Stomach (tissue), 9 donors: ENCODE data around the gene MYO3B. TPM values are rescaled to one million over a fixed set of nuclear protein-coding genes. Genes with fewer than 3 reads are reported as not detected.
A peak's percentile ranks its signal among the peaks of the same experiment; 100 is the strongest.

Experiments used
- DNase-seq, 2 donors: peaks; one replicate each; pipeline versions ENCODE4 v3.0.0 to v3.0.0-alpha.2; 2013 to 2019
- H3K27ac ChIP-seq, 5 donors: fragments of 200-600 bp in 4 of 5; sonication (generic) in 4 of 5; one replicate each; pipeline ENCODE4 v1.5.1; 2013 to 2019; ENCODE audit warnings: mild to moderate bottlenecking in 1 of 5, moderate library complexity in 1 of 5
- H3K27me3 ChIP-seq, 3 donors: fragments of 200-600 bp; sonication (generic); one replicate each; pipeline ENCODE4 v1.5.1; 2017 to 2019; ENCODE audit warnings: mixed run types in 1 of 3
- H3K36me3 ChIP-seq, 4 donors: fragments of 200-600 bp; sonication (generic); 1 replicate in 3 of 4; 2 replicates in 1 of 4; pipeline ENCODE4 v1.5.1; 2016 to 2019
- H3K4me1 ChIP-seq, 4 donors: fragments of 200-600 bp; sonication (generic); one replicate each; pipeline ENCODE4 v1.5.1; 2016 to 2019
- H3K4me3 ChIP-seq, 4 donors: fragments of 200-600 bp; sonication (generic) in 3 of 4; one replicate each; pipeline ENCODE4 v1.5.1; 2016 to 2019; ENCODE audit warnings: mild to moderate bottlenecking in 1 of 4
- H3K9me3 ChIP-seq, 4 donors: fragments of 200-600 bp; sonication (generic); one replicate each; pipeline ENCODE4 v1.5.1; 2016 to 2019
- EP300 ChIP-seq: sonication (generic); formaldehyde crosslinking; IDR thresholded peaks from one replicate; pipeline ENCODE4 v1.6.1; 2017; ENCODE audit warnings: antibody characterized with exemption
- POLR2A ChIP-seq, 4 donors: fragments of 450-650 bp; IDR thresholded peaks; one replicate each; pipeline ENCODE4 v1.6.1; 2016; ENCODE audit warnings: antibody characterized with exemption in 4 of 4, control low read depth in 2 of 4, mild to moderate bottlenecking in 1 of 4, moderate library complexity in 1 of 4
- POLR2AphosphoS5 ChIP-seq, 3 donors: sonication (generic); formaldehyde crosslinking; IDR thresholded peaks; one replicate each; pipeline ENCODE4 v1.6.1; 2016; ENCODE audit warnings: antibody characterized with exemption in 3 of 3
- WGBS, 5 donors: extraction: QIAGEN DNeasy Blood & Tissue Kit in 3 of 5; methylation state at CpG; one replicate each; pipeline versions ENCODE4 v1.1.5 to v1.1.7; 2013 to 2018; 5-methylcytosine and 5-hydroxymethylcytosine counted together
- intact Hi-C: fragments of 100-400 bp; cut with DNase I; formaldehyde crosslinking; loops from one replicate; pipeline ENCODE4 v1.15.1; 2023; ENCODE audit warnings: low total_unique reads
- polyA plus RNA-seq, 3 donors: library from polyadenylated mRNA; stranded (reverse); fragments of 200-250 nt; gene quantifications; one replicate each; pipeline ENCODE4 v1.2.3, GENCODE V29; 2013
- total RNA-seq, 5 donors: library from RNA; depleted of rRNA; stranded (reverse); fragments of >200 nt; gene quantifications; one replicate each; pipeline versions ENCODE4 v1.1.0 to v1.2.3, GENCODE V29; 2014 to 2016
- TF ChIP-seq, protein P1 (sequence below), 7 experiments: fragments of 450-650 bp in 4 of 7; fragments of 200-600 bp in 3 of 7; sonication (generic) in 3 of 7; IDR thresholded peaks; one replicate each; pipeline ENCODE4 v1.5.1; 2016 to 2019; ENCODE audit warnings: antibody characterized with exemption in 7 of 7, control low read depth in 2 of 7, mild to moderate bottlenecking in 1 of 7
- donor health status: healthy with polysubstance abuse.
- donor health status: Bipolar disorder and iron deficiency.
- donor health status: healthy.

MYO3B gene
- total and polyA plus RNA-seq, 8 donors, result 0.05 to 0.37 TPM; not detected in 6

DNA sequence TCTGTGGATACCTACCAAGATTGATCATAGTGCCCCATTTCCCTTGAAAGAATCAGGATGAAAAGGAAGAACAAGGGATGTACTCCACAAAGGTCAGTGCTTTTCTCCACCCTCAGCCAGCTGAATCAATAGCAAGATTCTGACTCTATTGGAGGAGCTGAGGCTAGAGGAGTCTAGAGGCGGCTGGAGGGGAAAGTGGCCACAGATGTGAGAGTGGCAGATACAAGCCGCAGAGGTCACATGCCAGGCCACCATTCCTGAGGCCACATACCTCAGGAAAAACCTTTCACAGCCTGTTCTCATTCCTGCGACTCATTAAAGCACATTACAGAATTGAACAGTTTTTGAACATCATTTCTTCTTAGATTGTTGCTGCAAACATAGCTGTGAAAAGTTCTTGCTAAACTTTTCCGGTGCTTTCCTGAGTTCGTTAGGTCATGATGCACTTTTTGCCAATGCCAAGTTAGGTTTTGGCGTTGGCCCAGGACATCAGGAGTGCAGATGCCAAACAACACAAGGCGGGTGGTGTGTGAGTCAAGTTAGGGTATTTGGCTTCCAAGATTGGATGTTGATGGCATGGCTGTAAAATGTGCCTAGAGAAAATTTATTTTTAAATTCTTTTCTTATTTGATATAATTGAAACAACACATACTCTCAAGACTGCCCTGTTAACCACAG is 376.5 kb downstream of the MYO3B start:
- H3K4me1 ChIP-seq, result peaks cover 0 to 8% (median 4%) of the 10 kb centered on the region in 4 donors
- H3K9me3 ChIP-seq, result peaks cover 5 to 17% (median 14%) of the 10 kb centered on the region in 4 donors
- no peak overlapping the region for H3K27ac ChIP-seq
- no peaks in the 10 kb centered on the region for H3K27me3 ChIP-seq
- TF ChIP-seq POLR2AphosphoS5 (IDR thresholded peaks at IDR 0.05) (peak in 1 of 3 donors; percentile 17), EP300 (no peak)
- peak; percentile 12 to 32 for DNase-seq
- intact Hi-C loops, result no loop called here
- no peaks in the 10 kb centered on the region for H3K36me3 ChIP-seq
- 50 to 70% (median 53%) methylated on average over 7 of the region's 7 CpGs for WGBS, 5 donors
- no peak overlapping the region for H3K4me3 ChIP-seq

DNA sequence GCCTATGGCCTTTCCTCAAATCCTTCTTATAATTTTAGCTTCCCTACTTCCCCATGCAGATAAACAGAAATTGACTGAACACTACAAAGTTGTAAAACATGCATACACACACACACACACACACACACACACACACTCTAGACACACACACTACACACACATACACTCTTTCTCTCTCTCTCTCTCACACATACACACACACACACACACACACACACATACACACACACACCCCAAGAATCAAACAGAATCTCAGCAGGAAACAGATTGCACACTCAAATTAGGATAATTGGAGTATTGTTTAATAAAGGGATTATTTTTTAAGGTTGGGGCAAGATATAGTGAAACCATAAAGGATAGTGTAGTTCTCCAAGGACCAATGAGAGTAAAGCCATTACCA is 385.0 kb downstream of the MYO3B start:
- Histone ChIP-seq H3K36me3 (no peaks in the 10 kb centered on the region), H3K4me1 (no peaks in the 10 kb centered on the region), H3K9me3 (no peaks in the 10 kb centered on the region), H3K4me3 (no peak overlapping the region), H3K27me3 (no peaks in the 10 kb centered on the region), H3K27ac (no peak overlapping the region)
- intact Hi-C loops, result no loop called here
- DNase-seq, result no peak
- TF ChIP-seq EP300 (no peak), POLR2AphosphoS5 (IDR thresholded peaks at IDR 0.05) (no peak), POLR2A (IDR thresholded peaks at IDR 0.05) (no peak)
- TF ChIP-seq, protein P1, sequence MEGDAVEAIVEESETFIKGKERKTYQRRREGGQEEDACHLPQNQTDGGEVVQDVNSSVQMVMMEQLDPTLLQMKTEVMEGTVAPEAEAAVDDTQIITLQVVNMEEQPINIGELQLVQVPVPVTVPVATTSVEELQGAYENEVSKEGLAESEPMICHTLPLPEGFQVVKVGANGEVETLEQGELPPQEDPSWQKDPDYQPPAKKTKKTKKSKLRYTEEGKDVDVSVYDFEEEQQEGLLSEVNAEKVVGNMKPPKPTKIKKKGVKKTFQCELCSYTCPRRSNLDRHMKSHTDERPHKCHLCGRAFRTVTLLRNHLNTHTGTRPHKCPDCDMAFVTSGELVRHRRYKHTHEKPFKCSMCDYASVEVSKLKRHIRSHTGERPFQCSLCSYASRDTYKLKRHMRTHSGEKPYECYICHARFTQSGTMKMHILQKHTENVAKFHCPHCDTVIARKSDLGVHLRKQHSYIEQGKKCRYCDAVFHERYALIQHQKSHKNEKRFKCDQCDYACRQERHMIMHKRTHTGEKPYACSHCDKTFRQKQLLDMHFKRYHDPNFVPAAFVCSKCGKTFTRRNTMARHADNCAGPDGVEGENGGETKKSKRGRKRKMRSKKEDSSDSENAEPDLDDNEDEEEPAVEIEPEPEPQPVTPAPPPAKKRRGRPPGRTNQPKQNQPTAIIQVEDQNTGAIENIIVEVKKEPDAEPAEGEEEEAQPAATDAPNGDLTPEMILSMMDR (IDR thresholded peaks at IDR 0.05), result no peak

DNA sequence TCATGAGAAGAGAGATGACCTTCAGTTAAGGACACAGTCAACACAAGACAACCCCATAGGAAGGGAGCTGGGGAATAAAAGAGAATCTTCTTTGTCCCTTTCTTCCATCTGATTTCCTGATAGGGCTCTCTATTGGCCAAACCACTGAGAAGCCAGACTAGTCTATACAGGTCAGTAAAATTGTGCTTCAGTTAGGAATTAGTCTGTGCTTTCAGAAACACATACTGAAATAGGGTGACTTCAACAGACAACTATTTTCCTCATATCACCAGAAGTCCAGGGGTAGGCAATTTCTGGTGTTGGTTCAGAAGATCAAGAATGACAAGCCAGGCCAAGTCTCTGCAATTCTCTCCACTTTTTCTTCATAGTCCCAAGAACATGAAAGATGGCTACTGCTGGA is 385.5 kb downstream of the MYO3B start:
- Histone ChIP-seq H3K27ac (no peak overlapping the region), H3K9me3 (no peaks in the 10 kb centered on the region), H3K36me3 (no peaks in the 10 kb centered on the region), H3K27me3 (no peaks in the 10 kb centered on the region), H3K4me3 (no peak overlapping the region), H3K4me1 (no peaks in the 10 kb centered on the region)
- intact Hi-C loops, result no loop called here
- DNase-seq, result no peak
- TF ChIP-seq POLR2AphosphoS5 (IDR thresholded peaks at IDR 0.05), result no peak
- TF ChIP-seq POLR2A (IDR thresholded peaks at IDR 0.05), result no peak
- TF ChIP-seq, protein P1 (IDR thresholded peaks at IDR 0.05), result no peak
- TF ChIP-seq EP300, result no peak

DNA sequence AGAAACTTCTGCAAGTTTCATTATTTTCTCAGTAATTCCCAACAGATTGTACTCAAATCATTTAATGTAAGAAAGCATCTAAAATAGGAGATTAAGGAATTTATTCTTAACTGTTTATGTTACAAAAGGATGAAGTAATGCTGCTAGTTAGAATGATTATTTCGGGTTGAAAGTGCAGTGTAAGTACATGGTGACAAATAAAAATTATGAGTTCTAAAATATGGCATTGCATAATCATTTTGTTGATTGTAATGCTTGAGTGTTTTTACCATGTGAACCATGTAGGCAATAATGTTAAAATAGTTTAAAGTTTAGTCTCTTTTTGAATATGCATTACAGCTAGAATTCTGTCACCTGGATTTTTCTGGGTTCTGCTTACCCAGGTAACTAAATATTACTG is 388.2 kb downstream of the MYO3B start:
- no peaks in the 10 kb centered on the region for H3K36me3 ChIP-seq
- H3K9me3 ChIP-seq, result no peaks in the 10 kb centered on the region
- TF ChIP-seq, protein P1 (IDR thresholded peaks at IDR 0.05), result no peak
- TF ChIP-seq EP300, result no peak
- no peak for TF ChIP-seq POLR2AphosphoS5 (IDR thresholded peaks at IDR 0.05)
- TF ChIP-seq POLR2A (IDR thresholded peaks at IDR 0.05), result no peak
- 54 to 79% (median 69%) methylated on average over 1 of the region's 1 CpG for WGBS, 5 donors
- no peak for DNase-seq
- no peaks in the 10 kb centered on the region for H3K4me1 ChIP-seq
- H3K27ac ChIP-seq, result no peak overlapping the region
- H3K27me3 ChIP-seq, result no peaks in the 10 kb centered on the region
- H3K4me3 ChIP-seq, result no peak overlapping the region
- intact Hi-C loops, result no loop called here

DNA sequence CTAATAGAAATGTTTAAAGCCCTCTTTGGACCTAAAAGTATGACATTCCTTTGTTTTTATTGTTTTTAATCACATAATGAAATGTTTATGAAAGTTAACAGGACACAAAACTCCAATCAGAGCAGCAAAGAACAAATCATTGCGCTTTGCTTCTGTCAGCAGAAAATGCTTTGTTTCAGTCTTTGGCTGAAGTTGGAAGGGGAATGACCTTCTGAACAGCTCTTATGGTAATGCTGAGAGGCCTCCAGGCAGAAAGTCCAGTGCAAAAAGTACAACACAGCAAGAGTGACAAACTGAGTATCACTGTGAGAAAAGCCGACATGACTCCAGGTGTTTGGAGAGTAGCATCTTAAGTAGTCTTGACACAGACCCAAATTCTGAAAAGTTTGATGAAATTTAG is 389.5 kb downstream of the MYO3B start:
- no peaks in the 10 kb centered on the region for H3K4me1 ChIP-seq
- intact Hi-C loops, result no loop called here
- no peaks in the 10 kb centered on the region for H3K9me3 ChIP-seq
- TF ChIP-seq POLR2AphosphoS5 (IDR thresholded peaks at IDR 0.05), result no peak
- TF ChIP-seq POLR2A (IDR thresholded peaks at IDR 0.05), result no peak
- TF ChIP-seq, protein P1 (IDR thresholded peaks at IDR 0.05), result no peak
- no peak for TF ChIP-seq EP300
- no peak overlapping the region for H3K4me3 ChIP-seq
- 87 to 96% (median 91%) methylated on average over 2 of the region's 2 CpGs for whole genome bisulfite sequencing, 5 donors
- no peaks in the 10 kb centered on the region for H3K27me3 ChIP-seq
- H3K36me3 ChIP-seq, result no peaks in the 10 kb centered on the region
- DNase-seq, result no peak
- no peak overlapping the region for H3K27ac ChIP-seq
